Suppressor macrophage (primary cell): ENCODE data around the gene NID1.
"Not testable (repeated sequence)": the region's sequence is repeated elsewhere in the genome, so short reads cannot be mapped to it uniquely, and the experiment has no call there.

ENCODE experiments used
- DNase-seq, 4 experiments: peaks; one replicate each; pipeline ENCODE4 v3.0.0-alpha.2; 2020 to 2022

The NID1 gene

GRCh38 chr1:235933017-235933765 lies 131.7 kb downstream of the NID1 start:
- DNase-seq, result peak; percentile 70 to 83 (median 78)

- DNase-seq, result no peak
These were observed 132.8 kb downstream of the NID1 start for GRCh38 chr1:235932090-235932510.

DNA sequence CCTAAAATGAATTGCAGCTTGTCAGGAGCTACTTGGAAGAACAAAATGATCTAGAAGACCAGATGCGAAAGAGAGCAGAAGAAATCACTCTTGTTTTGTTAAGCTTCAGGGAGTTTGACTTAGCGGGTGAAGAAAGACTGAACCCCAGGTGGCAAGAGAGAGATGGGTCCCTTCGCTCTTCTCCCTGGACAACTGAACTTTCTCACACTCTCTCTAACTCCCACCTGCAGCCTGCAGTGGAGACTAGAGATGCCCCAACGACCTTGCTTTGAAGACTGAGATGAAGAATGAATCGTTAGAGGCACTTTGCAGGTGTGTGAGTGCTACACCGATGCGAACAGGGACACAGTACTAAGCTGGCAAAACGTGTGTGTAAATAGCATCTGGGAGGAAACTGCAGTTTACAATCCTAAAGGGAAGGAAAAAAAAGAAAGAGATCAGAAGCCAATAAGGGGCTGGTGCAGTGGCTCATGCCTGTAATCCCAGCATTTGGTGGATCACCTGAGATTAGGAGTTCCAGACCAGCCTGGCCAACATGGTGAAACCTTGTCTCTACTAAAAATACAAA lies 133.6 kb downstream of the NID1 start:
- DNase-seq, result no peak

GRCh38 chr1:235930543-235930942 lies 134.3 kb downstream of the NID1 start:
- DNase-seq, result no peak

- no peak for DNase-seq
These were observed 135.7 kb downstream of the NID1 start for GRCh38 chr1:235929216-235929615.

GRCh38 chr1:235928197-235928596 lies 136.7 kb downstream of the NID1 start:
- DNase-seq, result peak in 2 of 4 experiments; percentile 40 to 44

- DNase-seq, result not testable (repeated sequence)
These were observed 137.3 kb downstream of the NID1 start for GRCh38 chr1:235927551-235927950.
